Common myeloid progenitor, CD34-positive (primary cell): ENCODE data around the gene B3GNT7.
A peak's percentile ranks its signal among the peaks of the same experiment; 100 is the strongest.

Experiments used
- CTCF ChIA-PET: fragments of 350-600 bp; sonication (Branson Sonifier 250); formaldehyde crosslinking; loops from one replicate; lab custom pipeline; 2021; ENCODE audit warnings: antibody characterized with exemption; lab: Charles Lee
- POLR2A ChIA-PET: fragments of 350-600 bp; sonication (Branson Sonifier 250); formaldehyde crosslinking; loops from one replicate; lab custom pipeline; 2021; ENCODE audit warnings: antibody characterized with exemption; lab: Charles Lee
- DNase-seq, 3 donors: peaks; one replicate each; pipeline versions ENCODE4 v3.0.0 to v3.0.0-alpha.2; 2013
- H3K27ac ChIP-seq, 2 experiments: 1 replicate in 1 of 2; 2 replicates in 1 of 2; pipeline ENCODE4 v1.7.0; 2013; ENCODE audit warnings: inconsistent platforms in 2 of 2, low read length in 2 of 2, mild to moderate bottlenecking in 2 of 2, low read depth in 1 of 2, moderate library complexity in 1 of 2; ENCODE audit not compliant: severe bottlenecking in 2 of 2, insufficient read depth in 1 of 2, poor library complexity in 1 of 2
- H3K27me3 ChIP-seq, 5 experiments: replicated peaks in 2 of 5; 1 replicate in 3 of 5; 2 replicates in 2 of 5; pipeline versions ENCODE4 v1.6.1 to v1.7.0; 2013; ENCODE audit warnings: low read length in 4 of 5, mild to moderate bottlenecking in 2 of 5, moderate library complexity in 2 of 5, inconsistent platforms in 1 of 5; ENCODE audit not compliant: insufficient read depth in 5 of 5, control insufficient read depth in 4 of 5
- H3K36me3 ChIP-seq, 4 experiments: 1 replicate in 2 of 4; 2 replicates in 2 of 4; pipeline versions ENCODE4 v1.6.1 to v1.7.0; 2013; ENCODE audit warnings: low read length in 3 of 4, control low read depth in 1 of 4, mild to moderate bottlenecking in 1 of 4; ENCODE audit not compliant: control insufficient read depth in 4 of 4, insufficient read depth in 4 of 4
- H3K4me1 ChIP-seq, 4 experiments: 1 replicate in 3 of 4; 2 replicates in 1 of 4; pipeline versions ENCODE4 v1.6.1 to v1.7.1; 2013; ENCODE audit warnings: low read length in 3 of 4, mild to moderate bottlenecking in 3 of 4, control low read depth in 1 of 4, inconsistent platforms in 1 of 4, moderate library complexity in 1 of 4; ENCODE audit not compliant: control insufficient read depth in 4 of 4, insufficient read depth in 4 of 4; ENCODE audit errors: control extremely low read depth in 1 of 4
- H3K4me3 ChIP-seq, 7 experiments: 1 replicate in 4 of 7; 2 replicates in 3 of 7; pipeline versions ENCODE4 v1.5.1 to v1.7.0; 2013; ENCODE audit warnings: mild to moderate bottlenecking in 7 of 7, low read length in 6 of 7, moderate library complexity in 6 of 7, inconsistent platforms in 2 of 7, low read depth in 2 of 7, control low read depth in 1 of 7; ENCODE audit not compliant: insufficient read depth in 4 of 7, control insufficient read depth in 1 of 7; ENCODE audit errors: extremely low read depth in 1 of 7
- H3K9me3 ChIP-seq, 5 experiments: 1 replicate in 4 of 5; 2 replicates in 1 of 5; pipeline versions ENCODE4 v1.6.1 to v1.7.1; 2013; ENCODE audit warnings: low read length in 4 of 5, mild to moderate bottlenecking in 2 of 5, inconsistent platforms in 1 of 5, low read depth in 1 of 5, moderate library complexity in 1 of 5; ENCODE audit not compliant: control insufficient read depth in 4 of 5, insufficient read depth in 2 of 5; ENCODE audit errors: control extremely low read depth in 1 of 5
- WGBS: methylation state at CpG from one replicate; pipeline ENCODE4 v1.1.5; 2013; ENCODE audit not compliant: insufficient coverage; 5-methylcytosine and 5-hydroxymethylcytosine counted together

B3GNT7 gene

GRCh38 chr2:231364961-231365810 lies 30.3 kb upstream of the B3GNT7 start:
- H3K27me3 ChIP-seq, result no peaks in the 10 kb centered on the region
- DNase-seq, result peak; percentile 20 to 57 (median 40)
- ChIA-PET CTCF (interaction anchor here (0.6 to 4.6 kb wide), 8 partner anchors 9 to 261 kb away, joined by 3 to 14 read pairs (median 4); no protein-coding TSS in a partner anchor), POLR2A (interaction anchor here (0.8 kb wide), 1 partner anchor 11 kb away, joined by 3 read pairs; no protein-coding TSS in a partner anchor)
- no peak overlapping the region for H3K27ac ChIP-seq
- H3K36me3 ChIP-seq, result no peaks in the 10 kb centered on the region
- peaks cover 0 to 50% (median 28%) of the 10 kb centered on the region in 4 experiments for H3K4me1 ChIP-seq
- 67% methylated on average over 21 of the region's 22 CpGs for WGBS
- H3K9me3 ChIP-seq, result no peaks in the 10 kb centered on the region
- H3K4me3 ChIP-seq, result no peak overlapping the region

- POLR2A ChIA-PET, result no interaction called here
These were observed 28.3 kb upstream of the B3GNT7 start for GRCh38 chr2:231367178-231367577.

GRCh38 chr2:231369580-231370428 lies 25.7 kb upstream of the B3GNT7 start:
- 89% methylated on average over 23 of the region's 23 CpGs for WGBS
- no peak for DNase-seq
- no peaks in the 10 kb centered on the region for H3K36me3 ChIP-seq
- POLR2A ChIA-PET, result no interaction called here
- no peak overlapping the region for H3K4me3 ChIP-seq
- H3K4me1 ChIP-seq, result peaks cover 0 to 17% (median 5%) of the 10 kb centered on the region in 4 experiments
- H3K9me3 ChIP-seq, result no peaks in the 10 kb centered on the region
- CTCF ChIA-PET, result interaction anchor here (1.3 kb wide), 1 partner anchor 24 kb away, joined by 4 read pairs; no protein-coding TSS in a partner anchor
- H3K27me3 ChIP-seq, result no peaks in the 10 kb centered on the region
- H3K27ac ChIP-seq, result no peak overlapping the region

More at GRCh38 chr2:231367178-231367577, 28.3 kb upstream of the B3GNT7 start:
- H3K9me3 ChIP-seq, result no peaks in the 10 kb centered on the region
- H3K4me3 ChIP-seq, result no peak overlapping the region
- no peaks in the 10 kb centered on the region for H3K36me3 ChIP-seq
- no peaks in the 10 kb centered on the region for H3K27me3 ChIP-seq
- no peak for DNase-seq
- no peak overlapping the region for H3K27ac ChIP-seq
- CTCF ChIA-PET, result interaction anchor here (1.1 kb wide), 1 partner anchor 33 kb away, joined by 3 read pairs; no protein-coding TSS in a partner anchor
- H3K4me1 ChIP-seq, result peaks cover 0 to 33% (median 20%) of the 10 kb centered on the region in 4 experiments
- WGBS, result 97% methylated on average over 7 of the region's 8 CpGs

- Histone ChIP-seq H3K4me1 (peaks cover 0 to 11% (median under 1%) of the 10 kb centered on the region in 4 experiments), H3K27ac (no peak overlapping the region), H3K36me3 (no peaks in the 10 kb centered on the region), H3K9me3 (no peaks in the 10 kb centered on the region), H3K27me3 (no peaks in the 10 kb centered on the region), H3K4me3 (no peak overlapping the region)
- ChIA-PET POLR2A (no interaction called here), CTCF (no interaction called here)
- no peak for DNase-seq
- WGBS, result 100% methylated on average over 3 of the region's 6 CpGs
These were observed 25.1 kb upstream of the B3GNT7 start for GRCh38 chr2:231370429-231370748.

GRCh38 chr2:231370749-231371429 lies 24.6 kb upstream of the B3GNT7 start:
- Histone ChIP-seq H3K9me3 (no peaks in the 10 kb centered on the region), H3K27ac (no peak overlapping the region), H3K27me3 (no peaks in the 10 kb centered on the region), H3K36me3 (no peaks in the 10 kb centered on the region), H3K4me3 (no peak overlapping the region), H3K4me1 (peaks cover 0 to 8% (median 0%) of the 10 kb centered on the region in 4 experiments)
- POLR2A ChIA-PET, result no interaction called here
- CTCF ChIA-PET, result no interaction called here
- no peak for DNase-seq
- WGBS, result 93% methylated on average over 12 of the region's 21 CpGs

- CTCF ChIA-PET, result interaction anchor here (0.7 to 1.6 kb wide), 3 partner anchors 9 to 1424 kb away, joined by 3 read pairs; no protein-coding TSS in a partner anchor
These were observed 24.0 kb upstream of the B3GNT7 start for GRCh38 chr2:231371430-231372054.

More at GRCh38 chr2:231371430-231372054, 24.0 kb upstream of the B3GNT7 start:
- H3K9me3 ChIP-seq, result no peaks in the 10 kb centered on the region
- no peaks in the 10 kb centered on the region for H3K36me3 ChIP-seq
- peaks cover 0 to 8% (median 0%) of the 10 kb centered on the region in 4 experiments for H3K4me1 ChIP-seq
- no peak for DNase-seq
- WGBS, result 97% methylated on average over 10 of the region's 13 CpGs
- no peaks in the 10 kb centered on the region for H3K27me3 ChIP-seq
- POLR2A ChIA-PET, result no interaction called here
- no peak overlapping the region for H3K27ac ChIP-seq
- H3K4me3 ChIP-seq, result no peak overlapping the region
